GM23338 (cell line): ENCODE measurements around the gene CACNA1B. TPM values are rescaled to one million over a fixed set of nuclear protein-coding genes. Genes with fewer than 3 reads are reported as not detected.

Experiments used
- ATAC-seq: fragments of 200-7000 bp; cut with Tn5 transposase; 3 replicates; pipeline ENCODE4 v1.9.1; 2020
- DNase-seq: peaks from one replicate; pipeline ENCODE4 v3.0.0-alpha.2; 2015; ENCODE audit warnings: low spot score
- H2AFZ ChIP-seq: fragments of 200-600 bp; sonication (generic); 2 replicates; pipeline ENCODE4 v1.8.0; 2016; ENCODE audit warnings: antibody characterized with exemption, mild to moderate bottlenecking, moderate library complexity
- H3F3A ChIP-seq: fragments of 200-600 bp; sonication (generic); replicated peaks from 2 replicates; pipeline ENCODE4 v1.8.0; 2017; ENCODE audit warnings: antibody characterized with exemption, mixed run types, low read depth
- H3K27ac ChIP-seq: fragments of 200-600 bp; sonication (generic); 2 replicates; pipeline ENCODE4 v1.6.1; 2016; ENCODE audit warnings: low read depth
- H3K27me3 ChIP-seq: fragments of 200-600 bp; sonication (generic); 2 replicates; pipeline ENCODE4 v1.8.0; 2016; ENCODE audit warnings: mild to moderate bottlenecking, mixed run types, moderate library complexity; ENCODE audit not compliant: insufficient read depth
- H3K36me3 ChIP-seq: fragments of 200-600 bp; sonication (generic); 2 replicates; pipeline ENCODE4 v1.8.0; 2016; ENCODE audit warnings: mild to moderate bottlenecking; ENCODE audit not compliant: insufficient read depth
- H3K4me1 ChIP-seq: fragments of 200-600 bp; sonication (generic); 2 replicates; pipeline ENCODE4 v1.8.0; 2016; ENCODE audit warnings: mild to moderate bottlenecking, moderate library complexity; ENCODE audit not compliant: insufficient read depth
- H3K4me2 ChIP-seq: fragments of 200-600 bp; sonication (generic); 2 replicates; pipeline ENCODE4 v1.7.1; 2017; ENCODE audit warnings: mixed run types
- H3K4me3 ChIP-seq: fragments of 200-600 bp; sonication (generic); 2 replicates; pipeline ENCODE4 v1.6.1; 2016; ENCODE audit warnings: mixed run types
- H3K79me2 ChIP-seq: fragments of 200-600 bp; sonication (generic); replicated peaks from 2 replicates; pipeline ENCODE4 v1.8.0; 2017; ENCODE audit warnings: mild to moderate bottlenecking; ENCODE audit not compliant: insufficient read depth
- H3K9me2 ChIP-seq: fragments of 200-600 bp; sonication (generic); 2 replicates; pipeline ENCODE4 v1.8.0; 2017; ENCODE audit not compliant: insufficient read depth
- H4K20me1 ChIP-seq: fragments of 200-600 bp; sonication (generic); replicated peaks from 2 replicates; pipeline ENCODE4 v1.8.0; 2017; ENCODE audit warnings: mild to moderate bottlenecking; ENCODE audit not compliant: insufficient read depth
- H3K27ac Mint-ChIP-seq: 2 replicates; pipeline ENCODE4 v1.8.0; 2020; ENCODE audit warnings: inconsistent platforms, mild to moderate bottlenecking, moderate library complexity, mixed read lengths
- H3K27me3 Mint-ChIP-seq: 3 replicates; pipeline ENCODE4 v1.8.0; 2022; ENCODE audit warnings: low read depth, mild to moderate bottlenecking, moderate library complexity, mixed read lengths, inconsistent platforms; ENCODE audit not compliant: insufficient read depth, poor library complexity
- H3K36me3 Mint-ChIP-seq: 3 replicates; pipeline ENCODE4 v1.8.0; 2021; ENCODE audit warnings: low read depth, mild to moderate bottlenecking, inconsistent platforms, moderate library complexity, mixed read lengths
- H3K4me1 Mint-ChIP-seq: 3 replicates; pipeline ENCODE4 v1.8.0; 2020; ENCODE audit warnings: mild to moderate bottlenecking, inconsistent platforms, mixed read lengths
- H3K4me3 Mint-ChIP-seq: 3 replicates; pipeline ENCODE4 v1.8.0; 2021; ENCODE audit warnings: moderate library complexity, mild to moderate bottlenecking, inconsistent platforms, mixed read lengths
- H3K9me3 Mint-ChIP-seq: 3 replicates; pipeline ENCODE4 v1.8.0; 2020; ENCODE audit warnings: moderate library complexity, mild to moderate bottlenecking, inconsistent platforms, mixed read lengths
- CREB1 ChIP-seq: fragments of 250-450 bp; sonication (Bioruptor Pico); IDR thresholded peaks from 2 replicates; pipeline ENCODE4 v1.5.0; 2020; ENCODE audit warnings: low read depth, mild to moderate bottlenecking, moderate library complexity
- EZH2 ChIP-seq: fragments of 200-600 bp; sonication (generic); IDR thresholded peaks from one replicate; pipeline ENCODE4 v1.8.0; 2017; ENCODE audit warnings: antibody characterized with exemption, mild to moderate bottlenecking, low read depth; ENCODE audit not compliant: unreplicated experiment
- EZH2phosphoT487 ChIP-seq: fragments of 200-600 bp; sonication (generic); IDR thresholded peaks from one replicate; pipeline ENCODE4 v1.8.1; 2018; ENCODE audit warnings: antibody characterized with exemption; ENCODE audit not compliant: unreplicated experiment
- JUNB ChIP-seq: IDR thresholded peaks from one replicate; pipeline ENCODE4 v1.6.1; 2016; ENCODE audit warnings: antibody characterized with exemption; ENCODE audit not compliant: unreplicated experiment
- NANOG ChIP-seq: IDR thresholded peaks from 2 replicates; pipeline ENCODE4 v1.6.1; 2016; ENCODE audit warnings: antibody characterized with exemption, borderline replicate concordance
- POLR2AphosphoS5 ChIP-seq: IDR thresholded peaks from 2 replicates; pipeline ENCODE4 v1.6.1; 2016; ENCODE audit warnings: antibody characterized with exemption, low read depth
- REST ChIP-seq: IDR thresholded peaks from one replicate; pipeline ENCODE4 v1.6.1; 2018; ENCODE audit warnings: antibody characterized with exemption; ENCODE audit not compliant: unreplicated experiment
- STAT1 ChIP-seq: IDR thresholded peaks from one replicate; pipeline ENCODE4 v1.6.1; 2016; ENCODE audit warnings: antibody characterized with exemption; ENCODE audit not compliant: unreplicated experiment
- ZNF331 ChIP-seq: fragments of 250-450 bp; sonication (Bioruptor Pico); IDR thresholded peaks from 2 replicates; pipeline ENCODE4 v1.5.0; 2020; ENCODE audit warnings: low read depth, mild to moderate bottlenecking, moderate library complexity
- ZNF462 ChIP-seq: fragments of 250-450 bp; sonication (Bioruptor Pico); IDR thresholded peaks from 2 replicates; pipeline ENCODE4 v1.5.0; 2020; ENCODE audit warnings: mild to moderate bottlenecking, moderate library complexity
- polyA plus RNA-seq: library from polyadenylated mRNA; unstranded; fragments of >200 nt; fragmentation: Nextera tagmentation; extraction: Ambion mirVana; gene quantifications from 2 replicates; pipeline ENCODE4 v1.2.1, GENCODE V29; 2016
- total RNA-seq: library from RNA; depleted of rRNA; stranded (reverse); fragments of >200 nt; shearing (Covaris generic); gene quantifications from 2 replicates; pipeline ENCODE4 v1.2.3, GENCODE V29; 2014
- TF ChIP-seq, protein P1 (sequence below): IDR thresholded peaks from 2 replicates; pipeline ENCODE4 v1.6.1; 2016; ENCODE audit warnings: antibody characterized with exemption
- TF ChIP-seq, protein P2 (sequence below), 2 experiments: fragments of 200-600 bp in 1 of 2; sonication (generic) in 1 of 2; conservative IDR thresholded peaks; 2 replicates each; pipeline versions ENCODE4 v1.5.1 to v1.6.1; 2016 to 2017; ENCODE audit warnings: antibody characterized with exemption in 2 of 2, low read depth in 2 of 2, mild to moderate bottlenecking in 2 of 2, moderate library complexity in 1 of 2

Gene CACNA1B
- total and polyA plus RNA-seq, 2 experiments from 2014 or later, result 1.1 to 10.4 TPM

GRCh38 chr9:138033950-138034349 is 156.4 kb downstream of the CACNA1B start:
- DNase-seq (no peak), ATAC-seq (no peak)
- no peak overlapping the region for H3K4me3 ChIP-seq
- H3K4me1 ChIP-seq, result no peaks in the 10 kb centered on the region
- no peak for TF ChIP-seq CREB1
- TF ChIP-seq, protein P1, sequence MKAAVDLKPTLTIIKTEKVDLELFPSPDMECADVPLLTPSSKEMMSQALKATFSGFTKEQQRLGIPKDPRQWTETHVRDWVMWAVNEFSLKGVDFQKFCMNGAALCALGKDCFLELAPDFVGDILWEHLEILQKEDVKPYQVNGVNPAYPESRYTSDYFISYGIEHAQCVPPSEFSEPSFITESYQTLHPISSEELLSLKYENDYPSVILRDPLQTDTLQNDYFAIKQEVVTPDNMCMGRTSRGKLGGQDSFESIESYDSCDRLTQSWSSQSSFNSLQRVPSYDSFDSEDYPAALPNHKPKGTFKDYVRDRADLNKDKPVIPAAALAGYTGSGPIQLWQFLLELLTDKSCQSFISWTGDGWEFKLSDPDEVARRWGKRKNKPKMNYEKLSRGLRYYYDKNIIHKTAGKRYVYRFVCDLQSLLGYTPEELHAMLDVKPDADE, result no peak
- TF ChIP-seq JUNB, result no peak
- TF ChIP-seq REST, result no peak
- TF ChIP-seq EZH2phosphoT487, result no peak
- TF ChIP-seq, protein P2, sequence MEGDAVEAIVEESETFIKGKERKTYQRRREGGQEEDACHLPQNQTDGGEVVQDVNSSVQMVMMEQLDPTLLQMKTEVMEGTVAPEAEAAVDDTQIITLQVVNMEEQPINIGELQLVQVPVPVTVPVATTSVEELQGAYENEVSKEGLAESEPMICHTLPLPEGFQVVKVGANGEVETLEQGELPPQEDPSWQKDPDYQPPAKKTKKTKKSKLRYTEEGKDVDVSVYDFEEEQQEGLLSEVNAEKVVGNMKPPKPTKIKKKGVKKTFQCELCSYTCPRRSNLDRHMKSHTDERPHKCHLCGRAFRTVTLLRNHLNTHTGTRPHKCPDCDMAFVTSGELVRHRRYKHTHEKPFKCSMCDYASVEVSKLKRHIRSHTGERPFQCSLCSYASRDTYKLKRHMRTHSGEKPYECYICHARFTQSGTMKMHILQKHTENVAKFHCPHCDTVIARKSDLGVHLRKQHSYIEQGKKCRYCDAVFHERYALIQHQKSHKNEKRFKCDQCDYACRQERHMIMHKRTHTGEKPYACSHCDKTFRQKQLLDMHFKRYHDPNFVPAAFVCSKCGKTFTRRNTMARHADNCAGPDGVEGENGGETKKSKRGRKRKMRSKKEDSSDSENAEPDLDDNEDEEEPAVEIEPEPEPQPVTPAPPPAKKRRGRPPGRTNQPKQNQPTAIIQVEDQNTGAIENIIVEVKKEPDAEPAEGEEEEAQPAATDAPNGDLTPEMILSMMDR (conservative IDR thresholded peaks at IDR 0.05; ENCODE audit: low read depth in 2 of 2), result no peak
- no peak for TF ChIP-seq ZNF331
- TF ChIP-seq STAT1, result no peak
- TF ChIP-seq EZH2, result no peak
- no peak for TF ChIP-seq POLR2AphosphoS5
- no peak for TF ChIP-seq NANOG
- no peak for TF ChIP-seq ZNF462
- no peaks in the 10 kb centered on the region for H3K9me2 ChIP-seq
- H3K79me2 ChIP-seq, result peaks cover 41% of the 10 kb centered on the region
- no peak overlapping the region for H3K27ac ChIP-seq
- peaks cover 11% of the 10 kb centered on the region; the same call in 1 of the 2 replicates for H4K20me1 ChIP-seq
- H3K27me3 ChIP-seq, result no peaks in the 10 kb centered on the region
- H3F3A ChIP-seq, result no peaks in the 10 kb centered on the region
- H3K4me3 Mint-ChIP-seq, result no peak overlapping the region
- H3K36me3 ChIP-seq, result no peaks in the 10 kb centered on the region; the same call in 1 of the 2 replicates
- H3K27ac Mint-ChIP-seq, result no peak overlapping the region
- peaks cover 15% of the 10 kb centered on the region; the same call in 2 of the 3 replicates for H3K36me3 Mint-ChIP-seq
- peaks cover 4% of the 10 kb centered on the region for H3K27me3 Mint-ChIP-seq
- no peaks in the 10 kb centered on the region for H3K4me1 Mint-ChIP-seq
- peaks cover 5% of the 10 kb centered on the region; the same call in 1 of the 3 replicates for H3K9me3 Mint-ChIP-seq
- H3K4me2 ChIP-seq, result no peak overlapping the region
- H2AFZ ChIP-seq, result no peak overlapping the region
